ENCODE data around the gene AIF1L. TPM values are rescaled to one million over a fixed set of nuclear protein-coding genes. Genes with fewer than 3 reads are reported as not detected.

Gene AIF1L
- total and polyA plus RNA-seq, 2 of the 4 experiments (the other 2 are of a cell fraction), result 0.18 to 0.19 TPM

DNA sequence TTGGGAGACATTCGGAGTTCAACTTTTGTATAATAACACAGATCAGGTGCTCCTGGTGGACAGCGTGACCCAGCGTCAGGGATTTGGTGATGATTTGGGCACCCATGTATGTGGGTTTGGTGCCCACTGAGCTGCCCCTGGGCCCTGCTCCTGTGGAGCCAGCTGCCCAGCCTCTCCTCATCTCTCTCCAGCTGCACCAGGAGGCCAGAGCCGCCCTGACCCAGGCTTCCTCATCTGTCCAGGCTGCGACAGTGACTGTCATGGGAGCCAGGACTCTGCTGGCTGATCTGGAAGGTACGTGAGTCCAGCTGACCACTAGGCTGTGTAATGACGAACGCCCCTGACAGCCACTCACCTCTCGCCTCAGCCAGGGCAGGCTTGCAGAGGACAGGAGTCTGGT, 14.5 kb upstream of the AIF1L start:
- H3K27me3 ChIP-seq (ENCODE audit: control insufficient read depth, insufficient read depth, low read length), result peaks cover 51% of the 10 kb centered on the region
- H3K36me3 ChIP-seq (ENCODE audit: control insufficient read depth, insufficient read depth, low read length), result no peaks in the 10 kb centered on the region
- no peak overlapping the region for H2BK15ac ChIP-seq (ENCODE audit: low read depth, low read length)
- no peak overlapping the region for H3K9ac ChIP-seq (ENCODE audit: low read depth, low read length)
- ATAC-seq (ENCODE audit: low read depth), result no peak
- H4K5ac ChIP-seq (ENCODE audit: low read depth, low read length), result no peak overlapping the region
- intact Hi-C loops (cut with micrococcal nuclease) (no loop called here), dilution Hi-C loops (cut with HindIII; ENCODE audit: low sequenced_read_pairs, unreplicated experiment) (no loop called here), in situ Hi-C loops (cut with MboI; ENCODE audit: low sequenced_read_pairs) (no loop called here)
- H3K79me1 ChIP-seq (ENCODE audit: low read depth in 1 of 2, low read length in 2 of 2), result no peaks in the 10 kb centered on the region
- TF ChIP-seq MAFK (IDR thresholded peaks at IDR 0.05; ENCODE audit: low read depth, low read length) (no peak), POLR2A (IDR thresholded peaks at IDR 0.05; ENCODE audit: low read depth, low read length) (no peak), BHLHE40 (IDR thresholded peaks at IDR 0.05; ENCODE audit: low read depth, low read length) (no peak), CEBPB (IDR thresholded peaks at IDR 0.05; ENCODE audit: low read depth, low read length) (no peak), RAD21 (IDR thresholded peaks at IDR 0.05; ENCODE audit: low read length) (no peak), NFE2L2 (IDR thresholded peaks at IDR 0.05; ENCODE audit: low read depth, low read length) (no peak), FOS (IDR thresholded peaks at IDR 0.05; ENCODE audit: low read depth, low read length) (no peak), MAZ (IDR thresholded peaks at IDR 0.05; ENCODE audit: borderline replicate concordance, low read depth, low read length) (no peak), SMC3 (IDR thresholded peaks at IDR 0.05; ENCODE audit: low read depth, low read length) (no peak), RCOR1 (IDR thresholded peaks at IDR 0.05; ENCODE audit: insufficient replicate concordance, low read length) (no peak), RFX5 (IDR thresholded peaks at IDR 0.05; ENCODE audit: low read depth, low read length) (no peak), MXI1 (IDR thresholded peaks at IDR 0.05; ENCODE audit: borderline replicate concordance, low read depth, low read length) (no peak), CHD1 (IDR thresholded peaks at IDR 0.05; ENCODE audit: low read depth, low read length) (no peak)
- TF ChIP-seq, protein P1, sequence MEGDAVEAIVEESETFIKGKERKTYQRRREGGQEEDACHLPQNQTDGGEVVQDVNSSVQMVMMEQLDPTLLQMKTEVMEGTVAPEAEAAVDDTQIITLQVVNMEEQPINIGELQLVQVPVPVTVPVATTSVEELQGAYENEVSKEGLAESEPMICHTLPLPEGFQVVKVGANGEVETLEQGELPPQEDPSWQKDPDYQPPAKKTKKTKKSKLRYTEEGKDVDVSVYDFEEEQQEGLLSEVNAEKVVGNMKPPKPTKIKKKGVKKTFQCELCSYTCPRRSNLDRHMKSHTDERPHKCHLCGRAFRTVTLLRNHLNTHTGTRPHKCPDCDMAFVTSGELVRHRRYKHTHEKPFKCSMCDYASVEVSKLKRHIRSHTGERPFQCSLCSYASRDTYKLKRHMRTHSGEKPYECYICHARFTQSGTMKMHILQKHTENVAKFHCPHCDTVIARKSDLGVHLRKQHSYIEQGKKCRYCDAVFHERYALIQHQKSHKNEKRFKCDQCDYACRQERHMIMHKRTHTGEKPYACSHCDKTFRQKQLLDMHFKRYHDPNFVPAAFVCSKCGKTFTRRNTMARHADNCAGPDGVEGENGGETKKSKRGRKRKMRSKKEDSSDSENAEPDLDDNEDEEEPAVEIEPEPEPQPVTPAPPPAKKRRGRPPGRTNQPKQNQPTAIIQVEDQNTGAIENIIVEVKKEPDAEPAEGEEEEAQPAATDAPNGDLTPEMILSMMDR (conservative IDR thresholded peaks at IDR 0.05; ENCODE audit: low read depth, low read length), result no peak
- TF ChIP-seq, protein P2, sequence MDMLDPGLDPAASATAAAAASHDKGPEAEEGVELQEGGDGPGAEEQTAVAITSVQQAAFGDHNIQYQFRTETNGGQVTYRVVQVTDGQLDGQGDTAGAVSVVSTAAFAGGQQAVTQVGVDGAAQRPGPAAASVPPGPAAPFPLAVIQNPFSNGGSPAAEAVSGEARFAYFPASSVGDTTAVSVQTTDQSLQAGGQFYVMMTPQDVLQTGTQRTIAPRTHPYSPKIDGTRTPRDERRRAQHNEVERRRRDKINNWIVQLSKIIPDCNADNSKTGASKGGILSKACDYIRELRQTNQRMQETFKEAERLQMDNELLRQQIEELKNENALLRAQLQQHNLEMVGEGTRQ (IDR thresholded peaks at IDR 0.05; ENCODE audit: low read depth, low read length), result no peak
- TF ChIP-seq, protein P3, sequence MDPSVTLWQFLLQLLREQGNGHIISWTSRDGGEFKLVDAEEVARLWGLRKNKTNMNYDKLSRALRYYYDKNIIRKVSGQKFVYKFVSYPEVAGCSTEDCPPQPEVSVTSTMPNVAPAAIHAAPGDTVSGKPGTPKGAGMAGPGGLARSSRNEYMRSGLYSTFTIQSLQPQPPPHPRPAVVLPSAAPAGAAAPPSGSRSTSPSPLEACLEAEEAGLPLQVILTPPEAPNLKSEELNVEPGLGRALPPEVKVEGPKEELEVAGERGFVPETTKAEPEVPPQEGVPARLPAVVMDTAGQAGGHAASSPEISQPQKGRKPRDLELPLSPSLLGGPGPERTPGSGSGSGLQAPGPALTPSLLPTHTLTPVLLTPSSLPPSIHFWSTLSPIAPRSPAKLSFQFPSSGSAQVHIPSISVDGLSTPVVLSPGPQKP (IDR thresholded peaks at IDR 0.05; ENCODE audit: borderline replicate concordance, low read depth, low read length), result no peak
- H2BK5ac ChIP-seq (ENCODE audit: low read depth, low read length, poor library complexity, severe bottlenecking), result no peak overlapping the region
- no peak overlapping the region for H3K23ac ChIP-seq (ENCODE audit: low read depth, low read length)
- no TSS peak for BruUV-seq (replicated peaks)
- H3K9me1 ChIP-seq (ENCODE audit: insufficient read depth, low read length), result no peaks in the 10 kb centered on the region
- H3K4me1 ChIP-seq (ENCODE audit: control insufficient read depth, insufficient read depth, low read length), result no peaks in the 10 kb centered on the region
- H3K4me2 ChIP-seq (ENCODE audit: low read depth, low read length), result no peak overlapping the region
- no peak overlapping the region for H2BK20ac ChIP-seq (ENCODE audit: low read depth, low read length)
- no peak overlapping the region for H3K4me3 ChIP-seq (ENCODE audit: insufficient read depth, low read depth, low read length)
- no peak overlapping the region for H4K8ac ChIP-seq (ENCODE audit: low read depth in 2 of 2, low read length in 2 of 2)
- ChIA-PET CTCF (no interaction called here), POLR2A (ENCODE audit: unreplicated experiment) (no interaction called here)
- no peaks in the 10 kb centered on the region for H3K9me3 ChIP-seq (ENCODE audit: control insufficient read depth, insufficient read depth, low read length)
- H2AK9ac ChIP-seq (replicated peaks; ENCODE audit: low read depth, low read length, poor library complexity), result no peak overlapping the region
- no peaks in the 10 kb centered on the region for H4K20me1 ChIP-seq (ENCODE audit: insufficient read depth, low read length)
- H3K27ac ChIP-seq (ENCODE audit: insufficient read depth, low read length), result no peak overlapping the region
- no peak overlapping the region for H2AFZ ChIP-seq (replicated peaks; ENCODE audit: low read length, poor library complexity)
- no peak overlapping the region for H3K18ac ChIP-seq (ENCODE audit: low read depth, low read length)
- H3K4ac ChIP-seq (ENCODE audit: low read depth, low read length), result no peak overlapping the region
- H3K14ac ChIP-seq (replicated peaks; ENCODE audit: low read depth, low read length), result no peak overlapping the region
- H3K56ac ChIP-seq (ENCODE audit: extremely low read depth, insufficient read depth, low read length), result no peak overlapping the region
- H2AK5ac ChIP-seq (ENCODE audit: low read depth, low read length), result no peak overlapping the region
- 80% methylated on average over 3 of the region's 9 CpGs; no CpG with 5 or more reads in 1 of the 2 experiments for WGBS, 2 experiments (ENCODE audit: extremely low coverage in 2 of 2, insufficient read length in 1 of 2)
- no peak overlapping the region for H4K91ac ChIP-seq (ENCODE audit: insufficient read depth, low read depth, low read length)
- H2BK120ac ChIP-seq (ENCODE audit: low read depth, low read length), result no peak overlapping the region
- no peak for DNase-seq

Data from IMR-90 (cell line).